HG02759 (cell line): Measurements from ENCODE around the gene PTPRC.
"Not testable (repeated sequence)": the region's sequence is repeated elsewhere in the genome, so short reads cannot be mapped to it uniquely, and the experiment has no call there.

Experiments
- ATAC-seq: cut with Tn5 transposase; IDR thresholded peaks from one replicate; pipeline ENCODE4 v1.9.1; 2021; ENCODE audit warnings: mild to moderate bottlenecking, moderate library complexity; ENCODE audit not compliant: unreplicated experiment

Gene PTPRC

GRCh38 chr1:198638894-198639635, at the start of gene PTPRC:
Gene PTPRC, plus strand, starts transcription at chr1:198639040. Its CDS starts 229 bp downstream, at chr1:198639269.
- peak; percentile 81 for ATAC-seq

GRCh38 chr1:198590454-198590853, 48.4 kb upstream of the PTPRC start:
- ATAC-seq: no peak

- ATAC-seq: no peak
Measured at GRCh38 chr1:198595765-198596164, 43.1 kb upstream of the PTPRC start.

- ATAC-seq: peak; percentile 18
Measured at GRCh38 chr1:198597690-198598430, 41.0 kb upstream of the PTPRC start.

- ATAC-seq: peak; percentile 88
Measured at GRCh38 chr1:198598796-198599321, 40.0 kb upstream of the PTPRC start.

GRCh38 chr1:198599749-198600148, 39.1 kb upstream of the PTPRC start:
- ATAC-seq: no peak

- no peak for ATAC-seq
Measured at GRCh38 chr1:198600906-198601305, 37.9 kb upstream of the PTPRC start.

- not testable (repeated sequence) for ATAC-seq
Measured at GRCh38 chr1:198601310-198601709, 37.5 kb upstream of the PTPRC start.

- no peak for ATAC-seq
Measured at GRCh38 chr1:198601936-198602889, 36.6 kb upstream of the PTPRC start.

GRCh38 chr1:198604975-198605374, 33.9 kb upstream of the PTPRC start:
- ATAC-seq: no peak

GRCh38 chr1:198605406-198605805, 33.4 kb upstream of the PTPRC start:
- no peak for ATAC-seq

- ATAC-seq: no peak
Measured at GRCh38 chr1:198606020-198606438, 32.8 kb upstream of the PTPRC start.

GRCh38 chr1:198607714-198608113, 31.1 kb upstream of the PTPRC start:
- no peak for ATAC-seq

GRCh38 chr1:198610362-198610761, 28.5 kb upstream of the PTPRC start:
- no peak for ATAC-seq

- no peak for ATAC-seq
Measured at GRCh38 chr1:198611219-198611618, 27.6 kb upstream of the PTPRC start.

- ATAC-seq: no peak
Measured at GRCh38 chr1:198612471-198613260, 26.2 kb upstream of the PTPRC start.

GRCh38 chr1:198617406-198617805, 21.4 kb upstream of the PTPRC start:
- ATAC-seq: no peak

- ATAC-seq: no peak
Measured at GRCh38 chr1:198619375-198620140, 19.3 kb upstream of the PTPRC start.

GRCh38 chr1:198620218-198620617, 18.6 kb upstream of the PTPRC start:
- no peak for ATAC-seq
